Measurements from ENCODE around the gene ALOX12B.
A peak's percentile ranks its signal among the peaks of the same experiment; 100 is the strongest.

ALOX12B gene

DNA sequence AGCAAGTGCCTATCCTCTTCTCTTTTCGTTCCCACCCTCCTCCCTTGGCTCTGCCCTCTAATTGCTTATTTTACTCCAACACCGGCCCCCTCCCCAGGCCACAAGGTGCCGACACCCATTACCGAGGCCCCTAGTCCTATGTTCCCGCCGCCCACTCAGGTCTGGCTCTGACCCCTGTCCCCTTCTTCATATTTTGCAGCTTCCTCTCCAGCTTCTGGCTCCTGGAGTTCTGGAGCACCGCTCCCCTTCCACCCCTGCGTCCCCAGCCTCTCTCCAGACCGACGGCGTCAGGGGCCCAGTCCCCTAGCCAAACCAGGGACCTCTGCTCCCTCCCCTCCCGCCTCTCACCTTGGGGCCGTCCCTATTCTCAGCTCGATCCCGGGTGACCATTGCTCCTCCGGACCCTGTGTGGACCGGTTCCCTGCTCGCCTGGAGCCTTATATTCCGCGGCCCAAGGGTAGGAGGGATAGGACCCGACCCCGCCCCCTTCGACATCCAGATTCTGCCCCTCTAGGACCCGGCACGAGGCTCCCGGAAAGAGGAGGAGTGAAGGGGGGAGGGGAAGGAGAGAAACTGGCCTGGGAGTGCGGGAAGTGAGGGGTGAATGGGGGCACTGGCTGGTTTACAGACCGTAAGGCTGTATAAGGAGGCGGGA lies 36.3 kb upstream of the ALOX12B start, which contains the start of gene HES7:
Gene HES7 (minus strand): TSS at position 412 of the 655 bp plus-strand sequence. CDS start 22 bp downstream, at position 390.
- Histone ChIP-seq H2AFZ (ENCODE audit: low read length, unreplicated experiment) (peak within 1 kb of the TSS; percentile 46), H3K27ac (ENCODE audit: low read depth, low read length) (peak within 1 kb of the TSS; percentile 1; the same call in 1 of the 2 replicates), H3K79me2 (ENCODE audit: control insufficient read depth, insufficient read depth, low read length, unreplicated experiment) (no peaks in the 10 kb centered on the region), H3K36me3 (ENCODE audit: insufficient read depth, low read length) (no peaks in the 10 kb centered on the region), H3K4me1 (ENCODE audit: control insufficient read depth, insufficient read depth, low read length, unreplicated experiment) (peaks cover 7% of the 10 kb centered on the region), H3K4me3 (ENCODE audit: low read depth, low read length) (peak within 1 kb of the TSS; percentile 80), H3K27me3 (ENCODE audit: insufficient read depth, low read length) (no peaks in the 10 kb centered on the region)

DNA sequence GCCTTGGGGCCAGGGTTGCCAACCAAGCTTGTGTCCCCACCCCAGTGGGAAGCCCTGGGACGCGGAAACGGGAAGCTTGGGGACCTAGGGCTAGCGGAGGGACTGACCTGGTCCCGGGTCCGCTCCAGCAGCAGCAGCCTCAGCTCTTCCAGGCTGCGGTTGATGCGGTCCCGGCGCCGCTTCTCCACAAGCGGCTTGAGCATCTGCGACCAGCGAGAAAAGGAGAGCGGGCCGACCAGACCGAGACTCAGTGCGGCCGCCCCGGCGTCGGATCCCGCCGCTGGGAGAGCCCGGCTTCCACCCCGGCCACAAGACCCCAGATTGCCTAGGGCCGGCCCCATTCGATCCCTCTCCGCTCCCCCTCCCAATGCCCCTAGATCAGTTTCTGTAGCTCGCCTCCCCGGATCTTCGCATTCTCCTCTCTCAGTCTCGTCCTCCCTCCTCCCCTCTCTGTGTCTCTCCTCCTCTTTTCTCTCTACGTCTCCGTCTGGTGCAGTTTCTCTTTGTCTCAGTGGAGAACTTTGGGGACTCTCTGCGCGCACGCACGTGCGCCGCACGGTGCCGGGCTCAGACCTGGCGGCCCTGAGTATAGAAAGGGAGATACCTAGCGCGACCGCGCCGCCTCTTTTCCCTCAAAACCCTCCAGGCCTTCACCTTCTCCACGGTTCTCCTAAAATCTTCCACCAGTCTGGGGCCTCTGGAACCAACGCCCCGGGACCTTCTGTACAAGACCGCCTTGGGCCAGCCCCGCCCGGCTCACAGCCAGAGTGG lies 35.6 kb upstream of the ALOX12B start:
- no peaks in the 10 kb centered on the region for H3K36me3 ChIP-seq (ENCODE audit: insufficient read depth, low read length)
- no peaks in the 10 kb centered on the region for H3K27me3 ChIP-seq (ENCODE audit: insufficient read depth, low read length)
- peak overlapping the region; percentile 1; the same call in 1 of the 2 replicates for H3K27ac ChIP-seq (ENCODE audit: low read depth, low read length)
- H3K4me3 ChIP-seq (ENCODE audit: low read depth, low read length), result peak overlapping the region; percentile 80
- peak overlapping the region; percentile 77 for H2AFZ ChIP-seq (ENCODE audit: low read length, unreplicated experiment)
- no peaks in the 10 kb centered on the region for H3K79me2 ChIP-seq (ENCODE audit: control insufficient read depth, insufficient read depth, low read length, unreplicated experiment)
- peaks cover 12% of the 10 kb centered on the region for H3K4me1 ChIP-seq (ENCODE audit: control insufficient read depth, insufficient read depth, low read length, unreplicated experiment)

DNA sequence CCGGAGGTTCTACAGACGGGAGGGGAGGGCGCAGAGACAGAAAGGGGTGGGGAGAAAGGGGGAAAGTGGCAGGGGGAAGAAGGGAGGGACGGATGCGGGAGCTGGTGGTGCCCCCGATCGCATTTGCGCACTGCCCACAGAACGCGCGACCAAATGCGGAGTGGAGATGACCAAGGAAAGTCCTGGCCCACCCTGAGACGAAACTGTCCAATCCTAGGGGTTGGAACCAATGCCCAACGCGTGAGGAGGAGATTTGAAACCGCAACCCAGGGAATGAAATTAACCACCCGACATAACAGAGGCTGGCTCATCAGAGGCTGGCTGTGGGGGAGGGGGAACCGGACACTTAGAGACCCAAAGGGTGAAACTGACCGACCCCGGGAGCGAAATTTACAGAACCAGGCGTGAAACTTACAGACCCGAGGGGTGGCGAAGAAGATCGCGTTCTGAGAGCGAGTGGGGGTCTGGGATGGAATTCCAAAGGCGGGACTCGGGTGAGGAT lies 35.0 kb upstream of the ALOX12B start:
- peak overlapping the region; percentile 80 for H3K4me3 ChIP-seq (ENCODE audit: low read depth, low read length)
- peaks cover 12% of the 10 kb centered on the region for H3K4me1 ChIP-seq (ENCODE audit: control insufficient read depth, insufficient read depth, low read length, unreplicated experiment)
- H3K27me3 ChIP-seq (ENCODE audit: insufficient read depth, low read length), result no peaks in the 10 kb centered on the region
- no peaks in the 10 kb centered on the region for H3K36me3 ChIP-seq (ENCODE audit: insufficient read depth, low read length)
- peak overlapping the region; percentile 1; the same call in 1 of the 2 replicates for H3K27ac ChIP-seq (ENCODE audit: low read depth, low read length)
- H2AFZ ChIP-seq (ENCODE audit: low read length, unreplicated experiment), result peak overlapping the region; percentile 77
- H3K79me2 ChIP-seq (ENCODE audit: control insufficient read depth, insufficient read depth, low read length, unreplicated experiment), result no peaks in the 10 kb centered on the region

DNA sequence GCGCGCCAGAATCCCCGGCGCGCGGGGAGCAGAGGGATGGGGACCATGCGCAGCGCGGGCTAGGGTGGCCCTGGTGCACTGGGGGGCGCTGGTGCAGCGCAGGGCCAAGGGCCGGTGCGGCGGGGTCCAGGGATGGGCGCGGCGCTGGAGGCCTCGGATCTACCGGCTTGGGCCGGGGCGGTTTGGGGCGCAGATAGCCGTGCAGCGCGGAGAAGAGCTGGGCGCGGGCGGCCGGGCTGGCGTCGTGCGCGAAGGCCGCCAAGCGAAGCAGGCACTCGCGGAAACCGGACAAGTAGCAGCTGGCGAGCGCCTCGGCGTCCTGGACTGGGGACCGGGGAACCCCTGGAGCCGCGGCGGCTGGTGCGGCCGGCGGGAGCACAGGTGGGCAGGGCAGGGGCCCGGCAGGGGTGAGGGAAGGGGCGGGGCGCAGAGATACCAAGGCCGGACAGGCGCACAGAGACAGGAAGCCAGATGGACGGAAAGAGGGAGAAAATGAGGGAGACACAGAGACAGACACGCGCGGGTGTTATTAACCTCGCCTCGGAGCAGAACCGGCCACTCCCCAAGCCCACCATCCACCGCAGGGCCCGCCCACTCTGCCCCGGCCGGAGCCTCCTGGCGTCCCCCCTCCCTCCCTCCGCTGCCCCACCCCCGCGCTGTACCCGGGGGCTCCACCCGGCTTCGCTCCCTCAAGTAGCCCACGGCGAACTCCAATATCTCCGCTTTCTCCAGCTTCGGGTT lies 34.3 kb upstream of the ALOX12B start:
- no peaks in the 10 kb centered on the region for H3K27me3 ChIP-seq (ENCODE audit: insufficient read depth, low read length)
- H3K36me3 ChIP-seq (ENCODE audit: insufficient read depth, low read length), result no peaks in the 10 kb centered on the region
- H3K4me1 ChIP-seq (ENCODE audit: control insufficient read depth, insufficient read depth, low read length, unreplicated experiment), result peaks cover 12% of the 10 kb centered on the region
- peak overlapping the region; percentile 80 for H3K4me3 ChIP-seq (ENCODE audit: low read depth, low read length)
- no peaks in the 10 kb centered on the region for H3K79me2 ChIP-seq (ENCODE audit: control insufficient read depth, insufficient read depth, low read length, unreplicated experiment)
- H2AFZ ChIP-seq (ENCODE audit: low read length, unreplicated experiment), result peak overlapping the region; percentile 77
- H3K27ac ChIP-seq (ENCODE audit: low read depth, low read length), result peak overlapping the region; percentile 1; the same call in 1 of the 2 replicates

DNA sequence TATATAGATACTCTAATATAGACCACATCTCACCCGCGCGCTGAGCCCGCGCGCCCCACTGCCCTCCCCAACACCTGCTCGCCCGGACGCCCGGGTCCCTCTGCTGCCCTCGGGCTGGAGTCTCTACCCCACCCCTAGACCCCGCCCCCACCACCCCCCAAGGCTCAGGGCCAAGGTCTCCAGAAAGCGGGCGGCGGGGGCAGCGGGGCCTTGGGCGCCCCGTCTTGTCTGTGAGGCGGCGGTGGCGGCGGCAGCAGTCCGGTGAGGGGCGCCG lies 33.8 kb upstream of the ALOX12B start:
- Histone ChIP-seq H3K36me3 (ENCODE audit: insufficient read depth, low read length) (no peaks in the 10 kb centered on the region), H3K4me1 (ENCODE audit: control insufficient read depth, insufficient read depth, low read length, unreplicated experiment) (peaks cover 12% of the 10 kb centered on the region), H3K79me2 (ENCODE audit: control insufficient read depth, insufficient read depth, low read length, unreplicated experiment) (no peaks in the 10 kb centered on the region), H2AFZ (ENCODE audit: low read length, unreplicated experiment) (no peak overlapping the region), H3K27ac (ENCODE audit: low read depth, low read length) (no peak overlapping the region), H3K4me3 (ENCODE audit: low read depth, low read length) (peak overlapping the region; percentile 80), H3K27me3 (ENCODE audit: insufficient read depth, low read length) (peaks cover 5% of the 10 kb centered on the region; the same call in 1 of the 2 replicates)

DNA sequence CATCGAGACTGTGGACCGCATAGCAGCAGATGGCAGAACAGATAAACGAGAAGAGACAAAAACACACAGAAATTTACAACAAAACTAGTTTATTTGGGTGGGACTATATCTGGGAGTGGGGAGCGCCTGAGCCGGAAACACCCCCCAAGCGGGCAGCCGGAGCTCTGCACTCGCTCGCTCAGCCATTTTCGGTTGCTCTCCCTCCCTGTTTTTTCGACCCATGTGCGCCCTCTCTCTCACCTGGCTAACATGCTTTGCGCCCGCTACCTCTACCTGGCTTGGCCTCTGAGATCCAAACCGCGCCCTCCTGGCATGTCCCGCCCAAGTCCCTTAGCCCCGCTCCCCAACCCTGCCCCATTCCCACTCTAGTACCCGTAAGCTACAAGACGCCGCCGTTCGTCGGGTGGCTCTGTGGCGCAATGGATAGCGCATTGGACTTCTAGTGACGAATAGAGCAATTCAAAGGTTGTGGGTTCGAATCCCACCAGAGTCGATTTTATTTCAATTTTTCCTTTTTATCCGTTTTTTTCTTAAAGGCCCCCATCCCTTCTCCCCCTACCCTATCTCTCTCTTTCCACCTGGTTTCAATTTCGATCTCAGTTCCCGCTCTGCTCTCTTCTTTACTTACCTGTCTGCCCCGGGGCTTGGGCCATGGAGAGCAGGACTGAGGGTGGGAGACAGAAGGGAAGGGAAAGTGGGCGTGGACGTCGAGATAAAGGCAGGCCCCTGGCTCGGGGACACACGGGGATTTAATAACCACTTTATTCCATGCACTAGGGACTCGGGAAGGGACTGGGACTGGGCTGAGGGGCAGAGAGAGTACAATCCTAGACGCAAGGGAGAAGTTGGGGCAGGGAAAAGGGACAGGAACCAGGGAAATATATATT lies 33.2 kb upstream of the ALOX12B start:
- peak overlapping the region; percentile 58 for H2AFZ ChIP-seq (ENCODE audit: low read length, unreplicated experiment)
- H3K27me3 ChIP-seq (ENCODE audit: insufficient read depth, low read length), result peaks cover 10% of the 10 kb centered on the region; the same call in 1 of the 2 replicates
- no peaks in the 10 kb centered on the region for H3K36me3 ChIP-seq (ENCODE audit: insufficient read depth, low read length)
- peak overlapping the region; percentile 80 for H3K4me3 ChIP-seq (ENCODE audit: low read depth, low read length)
- peak overlapping the region; percentile 48 for H3K27ac ChIP-seq (ENCODE audit: low read depth, low read length)
- H3K4me1 ChIP-seq (ENCODE audit: control insufficient read depth, insufficient read depth, low read length, unreplicated experiment), result peaks cover 12% of the 10 kb centered on the region
- no peaks in the 10 kb centered on the region for H3K79me2 ChIP-seq (ENCODE audit: control insufficient read depth, insufficient read depth, low read length, unreplicated experiment)

DNA sequence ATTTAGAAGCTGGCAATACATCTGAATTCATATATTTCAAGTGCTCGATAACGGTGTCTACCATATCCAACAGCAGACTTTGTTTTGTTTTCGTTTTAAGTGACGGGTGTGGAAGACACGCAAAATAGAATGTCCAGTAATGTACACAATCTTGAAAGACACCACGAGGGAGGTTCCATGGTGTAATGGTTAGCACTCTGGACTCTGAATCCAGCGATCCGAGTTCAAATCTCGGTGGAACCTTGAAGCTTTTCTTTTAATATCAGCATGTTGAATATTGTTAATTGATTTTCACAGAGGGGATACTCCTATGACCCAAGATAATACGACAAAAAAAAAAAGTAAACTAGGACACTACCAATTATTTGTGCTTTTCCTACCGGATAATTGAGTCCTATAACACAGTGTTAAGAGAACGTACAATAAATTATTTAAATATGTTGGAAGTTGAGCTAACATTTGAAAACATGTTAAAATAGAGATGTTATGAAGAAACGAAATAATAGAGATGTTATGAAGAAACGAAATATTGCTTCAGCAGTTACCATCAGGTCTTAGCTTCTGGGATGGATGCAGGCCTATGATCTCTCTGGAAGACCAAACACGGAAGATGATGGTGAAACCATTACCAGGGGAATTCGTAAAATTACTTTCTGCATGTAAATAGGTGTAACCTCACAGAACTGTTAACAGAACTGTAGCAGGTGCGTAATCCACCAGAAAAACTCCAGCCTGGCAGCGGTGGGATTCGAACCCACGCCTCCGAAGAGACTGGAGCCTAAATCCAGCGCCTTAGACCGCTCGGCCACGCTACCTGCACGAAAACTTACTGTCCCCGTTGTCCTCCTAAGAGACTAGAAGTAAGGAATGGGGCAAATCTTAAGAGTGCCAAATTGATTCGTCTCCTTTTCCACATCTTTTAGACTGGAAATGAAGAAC lies 32.3 kb upstream of the ALOX12B start:
- H3K79me2 ChIP-seq (ENCODE audit: control insufficient read depth, insufficient read depth, low read length, unreplicated experiment), result no peaks in the 10 kb centered on the region
- peaks cover 10% of the 10 kb centered on the region for H3K4me1 ChIP-seq (ENCODE audit: control insufficient read depth, insufficient read depth, low read length, unreplicated experiment)
- H3K27me3 ChIP-seq (ENCODE audit: insufficient read depth, low read length), result peaks cover 20% of the 10 kb centered on the region; the same call in 1 of the 2 replicates
- peak overlapping the region; percentile 81 for H3K4me3 ChIP-seq (ENCODE audit: low read depth, low read length)
- peak overlapping the region; percentile 48 for H3K27ac ChIP-seq (ENCODE audit: low read depth, low read length)
- H2AFZ ChIP-seq (ENCODE audit: low read length, unreplicated experiment), result peak overlapping the region; percentile 58
- no peaks in the 10 kb centered on the region for H3K36me3 ChIP-seq (ENCODE audit: insufficient read depth, low read length)

DNA sequence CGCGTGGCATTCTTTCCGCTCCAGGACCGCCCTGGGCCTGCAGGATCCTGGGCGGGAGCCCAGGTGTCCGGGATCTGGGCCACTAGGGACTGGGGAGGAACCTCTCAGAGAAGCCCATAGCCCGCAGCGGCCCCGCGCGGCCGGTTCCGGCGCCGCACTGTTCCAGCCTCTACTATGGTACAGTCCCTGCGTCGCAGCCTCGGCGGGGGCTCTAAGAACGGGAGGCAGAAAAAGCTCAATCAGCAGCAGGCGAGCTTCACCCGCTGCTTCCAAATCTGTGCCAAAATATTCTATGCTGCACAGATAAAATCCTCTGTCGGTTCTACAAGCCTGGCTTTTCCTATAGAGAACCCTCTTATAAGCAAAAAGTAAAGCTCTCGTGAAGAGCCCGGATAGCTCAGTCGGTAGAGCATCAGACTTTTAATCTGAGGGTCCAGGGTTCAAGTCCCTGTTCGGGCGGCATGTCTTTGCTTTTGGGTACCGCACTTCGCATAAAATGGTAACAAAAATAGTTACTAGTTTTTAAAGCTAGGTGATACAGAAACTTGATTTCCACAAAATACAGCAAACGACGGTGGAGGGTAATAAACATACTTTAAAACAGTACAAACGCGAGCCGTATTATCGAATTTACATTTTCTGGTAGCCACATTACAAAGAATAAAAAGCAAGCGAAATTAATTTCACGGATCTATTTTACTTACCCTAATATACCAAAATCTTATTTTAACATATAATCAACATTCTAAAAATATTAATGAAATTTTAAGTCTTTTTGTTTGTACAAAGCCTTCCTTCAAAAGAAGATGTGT lies 31.5 kb upstream of the ALOX12B start:
- H3K4me1 ChIP-seq (ENCODE audit: control insufficient read depth, insufficient read depth, low read length, unreplicated experiment), result peaks cover 5% of the 10 kb centered on the region
- peaks cover 28% of the 10 kb centered on the region for H3K27me3 ChIP-seq (ENCODE audit: insufficient read depth, low read length)
- H3K27ac ChIP-seq (ENCODE audit: low read depth, low read length), result peak overlapping the region; percentile 53

More for the DNA sequence above, 31.5 kb upstream of the ALOX12B start:
- peak overlapping the region; percentile 81 for H3K4me3 ChIP-seq (ENCODE audit: low read depth, low read length)
- no peaks in the 10 kb centered on the region for H3K36me3 ChIP-seq (ENCODE audit: insufficient read depth, low read length)
- peak overlapping the region; percentile 40 for H2AFZ ChIP-seq (ENCODE audit: low read length, unreplicated experiment)
- no peaks in the 10 kb centered on the region for H3K79me2 ChIP-seq (ENCODE audit: control insufficient read depth, insufficient read depth, low read length, unreplicated experiment)
